Tibial artery (tissue), 4 donors: ENCODE measurements around the gene BORCS8.

Experiments
- DNase-seq, 2 donors: peaks; one replicate each; pipeline ENCODE4 v3.0.0-alpha.2; 2019
- H3K27ac ChIP-seq, 2 donors: fragments of 200-600 bp; sonication (generic) in 1 of 2; 1 replicate in 1 of 2; 2 replicates in 1 of 2; pipeline ENCODE4 v1.5.1; 2018 to 2019; ENCODE audit warnings: mild to moderate bottlenecking in 1 of 2
- H3K27me3 ChIP-seq, 2 donors: fragments of 200-600 bp; sonication (generic) in 1 of 2; one replicate each; pipeline versions ENCODE4 v1.5.1 to v1.6.0; 2016 to 2019
- H3K36me3 ChIP-seq, 3 donors: fragments of 200-600 bp; sonication (generic) in 2 of 3; one replicate each; pipeline ENCODE4 v1.5.1; 2016 to 2019; ENCODE audit warnings: mild to moderate bottlenecking in 2 of 3
- H3K4me1 ChIP-seq, 4 donors: fragments of 200-600 bp; sonication (generic) in 2 of 4; 1 replicate in 3 of 4; 2 replicates in 1 of 4; pipeline ENCODE4 v1.5.1; 2016 to 2019
- H3K4me3 ChIP-seq, 2 donors: fragments of 200-600 bp; sonication (generic) in 1 of 2; 1 replicate in 1 of 2; 2 replicates in 1 of 2; pipeline ENCODE4 v1.5.1; 2018 to 2019; ENCODE audit warnings: mild to moderate bottlenecking in 2 of 2
- H3K9me3 ChIP-seq, 3 donors: fragments of 200-600 bp; sonication (generic) in 1 of 3; one replicate each; pipeline ENCODE4 v1.5.1; 2016 to 2019
- intact Hi-C: fragments of 100-400 bp; cut with DNase I; formaldehyde crosslinking; loops from one replicate; pipeline ENCODE4 v1.15.0; 2023; ENCODE audit warnings: low total_unique reads
- TF ChIP-seq, protein P1 (sequence below), 2 experiments: fragments of 200-600 bp in 1 of 2; fragments of 450-650 bp in 1 of 2; IDR thresholded peaks; one replicate each; pipeline ENCODE4 v1.5.1; 2017 to 2019; ENCODE audit warnings: antibody characterized with exemption in 2 of 2, mild to moderate bottlenecking in 1 of 2, moderate library complexity in 1 of 2

Gene BORCS8

DNA sequence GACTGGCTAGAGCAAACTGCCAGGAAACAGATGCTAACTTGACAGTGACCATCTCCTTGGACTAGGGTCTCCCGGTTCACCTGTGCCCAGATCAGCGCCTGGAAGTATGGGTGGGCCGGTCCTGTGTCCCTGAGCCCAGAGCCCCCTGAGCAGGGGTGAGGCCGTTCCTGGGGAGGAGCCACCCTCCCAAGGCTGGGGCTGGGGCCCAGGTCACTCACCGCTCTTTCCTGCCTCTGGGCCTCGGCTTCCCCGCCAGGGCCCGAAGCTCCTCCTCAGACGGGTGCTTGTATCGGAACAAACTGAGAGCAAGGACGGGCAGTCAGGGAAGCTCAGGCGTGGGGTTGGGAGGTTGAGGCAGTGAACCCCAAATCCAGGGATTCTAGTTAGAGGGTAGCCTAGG lies 59.0 kb downstream of the BORCS8 start:
- intact Hi-C loops, result no loop called here
- TF ChIP-seq, protein P1, sequence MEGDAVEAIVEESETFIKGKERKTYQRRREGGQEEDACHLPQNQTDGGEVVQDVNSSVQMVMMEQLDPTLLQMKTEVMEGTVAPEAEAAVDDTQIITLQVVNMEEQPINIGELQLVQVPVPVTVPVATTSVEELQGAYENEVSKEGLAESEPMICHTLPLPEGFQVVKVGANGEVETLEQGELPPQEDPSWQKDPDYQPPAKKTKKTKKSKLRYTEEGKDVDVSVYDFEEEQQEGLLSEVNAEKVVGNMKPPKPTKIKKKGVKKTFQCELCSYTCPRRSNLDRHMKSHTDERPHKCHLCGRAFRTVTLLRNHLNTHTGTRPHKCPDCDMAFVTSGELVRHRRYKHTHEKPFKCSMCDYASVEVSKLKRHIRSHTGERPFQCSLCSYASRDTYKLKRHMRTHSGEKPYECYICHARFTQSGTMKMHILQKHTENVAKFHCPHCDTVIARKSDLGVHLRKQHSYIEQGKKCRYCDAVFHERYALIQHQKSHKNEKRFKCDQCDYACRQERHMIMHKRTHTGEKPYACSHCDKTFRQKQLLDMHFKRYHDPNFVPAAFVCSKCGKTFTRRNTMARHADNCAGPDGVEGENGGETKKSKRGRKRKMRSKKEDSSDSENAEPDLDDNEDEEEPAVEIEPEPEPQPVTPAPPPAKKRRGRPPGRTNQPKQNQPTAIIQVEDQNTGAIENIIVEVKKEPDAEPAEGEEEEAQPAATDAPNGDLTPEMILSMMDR (IDR thresholded peaks at IDR 0.05), result no peak

DNA sequence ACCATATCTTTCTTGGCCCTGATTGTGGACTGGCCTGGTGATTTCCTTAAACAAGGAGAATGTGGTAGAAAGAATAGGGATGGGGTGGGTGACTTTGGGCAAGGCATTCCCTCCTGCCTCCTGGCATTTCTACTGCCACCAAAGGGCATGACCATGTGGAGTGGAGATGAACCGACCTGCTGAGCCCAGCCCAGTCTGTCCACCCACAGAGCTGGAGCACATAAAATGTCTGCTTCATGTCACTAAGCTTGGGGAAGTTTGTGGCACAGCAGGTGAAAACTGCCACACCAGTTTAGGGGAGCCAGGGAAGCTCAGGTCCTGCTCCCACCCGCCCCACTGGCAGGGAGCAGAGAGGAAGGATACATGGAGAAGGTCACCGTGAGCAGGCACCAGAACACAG lies 60.0 kb downstream of the BORCS8 start:
- intact Hi-C loops, result no loop called here

More for the DNA sequence above, 59.0 kb downstream of the BORCS8 start:
- Histone ChIP-seq H3K4me3 (no peak overlapping the region), H3K36me3 (peaks cover 11 to 29% (median 13%) of the 10 kb centered on the region in 3 donors), H3K9me3 (peaks cover 3 to 14% (median 8%) of the 10 kb centered on the region in 3 donors), H3K27me3 (no peaks in the 10 kb centered on the region), H3K27ac (no peak overlapping the region), H3K4me1 (peaks cover 0 to 18% (median 7%) of the 10 kb centered on the region in 4 donors)
- DNase-seq, result no peak

More for the DNA sequence above, 60.0 kb downstream of the BORCS8 start:
- DNase-seq, result no peak
- peaks cover 0 to 9% (median under 1%) of the 10 kb centered on the region in 4 donors for H3K4me1 ChIP-seq
- no peaks in the 10 kb centered on the region for H3K27me3 ChIP-seq
- no peak overlapping the region for H3K27ac ChIP-seq
- TF ChIP-seq, protein P1 (IDR thresholded peaks at IDR 0.05), result no peak
- H3K9me3 ChIP-seq, result peaks cover 3 to 14% (median 8%) of the 10 kb centered on the region in 3 donors
- peaks cover 11 to 29% (median 13%) of the 10 kb centered on the region in 3 donors for H3K36me3 ChIP-seq
- H3K4me3 ChIP-seq, result no peak overlapping the region
